ENCODE data around the gene CYP21A2.
"Not testable (repeated sequence)": the region's sequence is repeated elsewhere in the genome, so short reads cannot be mapped to it uniquely, and the experiment has no call there.

Gene CYP21A2

DNA sequence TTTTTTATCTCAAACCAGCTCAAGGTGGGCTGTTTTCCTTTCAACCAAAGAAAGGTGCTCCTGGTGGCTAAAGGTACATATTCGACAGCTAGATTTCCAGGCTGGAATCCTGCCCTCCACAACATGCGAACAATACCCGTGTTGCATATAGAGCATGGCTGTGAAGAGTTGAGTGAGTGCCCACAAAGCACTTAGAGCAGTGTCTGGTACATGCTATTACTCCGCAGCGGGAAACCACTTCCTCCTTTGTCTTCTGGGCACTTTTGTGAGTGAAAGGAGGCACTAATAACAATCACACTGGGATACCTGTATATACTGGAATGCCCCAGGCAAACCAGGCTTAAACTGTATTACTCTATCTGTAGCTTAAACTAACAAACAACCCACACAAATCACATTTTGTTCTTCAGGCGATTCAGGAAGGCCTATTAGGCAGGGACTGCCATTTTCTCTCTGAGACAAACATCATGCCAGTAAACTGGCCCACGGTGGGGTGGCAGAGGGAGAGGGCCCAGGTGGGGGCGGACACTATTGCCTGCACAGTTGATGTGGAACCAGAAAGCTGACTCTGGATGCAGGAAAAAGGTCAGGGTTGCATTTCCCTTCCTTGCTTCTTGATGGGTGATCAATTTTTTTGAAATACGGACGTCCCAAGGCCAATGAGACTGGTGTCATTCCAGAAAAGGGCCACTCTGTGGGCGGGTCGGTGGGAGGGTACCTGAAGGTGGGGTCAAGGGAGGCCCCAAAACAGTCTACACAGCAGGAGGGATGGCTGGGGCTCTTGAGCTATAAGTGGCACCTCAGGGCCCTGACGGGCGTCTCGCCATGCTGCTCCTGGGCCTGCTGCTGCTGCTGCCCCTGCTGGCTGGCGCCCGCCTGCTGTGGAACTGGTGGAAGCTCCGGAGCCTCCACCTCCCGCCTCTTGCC, at the start of gene CYP21A2:
TSS of gene CYP21A2 (plus strand) at position 818 of the 927 bp plus-strand sequence. CDS start at position 826, 8 bp downstream.
- DNase-seq = not testable (repeated sequence)

- DNase-seq = not testable (repeated sequence)
Observed at GRCh38 chr6:31989363-31989762, 48.9 kb upstream of the CYP21A2 start.

GRCh38 chr6:31994421-31994820, 43.8 kb upstream of the CYP21A2 start:
- not testable (repeated sequence) for DNase-seq

- DNase-seq = not testable (repeated sequence)
Observed at GRCh38 chr6:31996385-31996784, 41.8 kb upstream of the CYP21A2 start.

GRCh38 chr6:32002546-32003268, 35.5 kb upstream of the CYP21A2 start:
- not testable (repeated sequence) for DNase-seq

DNA sequence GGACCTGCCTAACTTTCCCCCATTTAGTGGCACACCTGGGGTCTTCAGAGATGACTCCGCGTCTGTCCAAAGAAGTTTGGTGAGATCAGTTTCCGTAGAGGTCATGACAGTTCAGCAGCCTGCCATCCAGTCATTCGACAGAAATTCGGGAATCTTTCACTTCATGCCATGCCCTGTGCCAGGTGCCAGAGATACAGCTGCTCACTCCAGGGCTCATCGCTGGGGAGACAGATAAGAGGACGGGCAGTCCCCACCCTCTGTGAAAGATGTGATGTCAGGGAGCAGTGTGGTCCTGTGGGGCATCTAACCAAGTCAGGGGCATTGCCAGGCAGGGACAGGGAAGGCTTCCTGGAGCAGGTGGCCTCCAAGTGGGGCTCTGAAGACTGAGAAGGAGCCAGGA, 34.9 kb upstream of the CYP21A2 start:
- DNase-seq = not testable (repeated sequence)

- not testable (repeated sequence) for DNase-seq
Observed at GRCh38 chr6:32004393-32004792, 33.8 kb upstream of the CYP21A2 start.

GRCh38 chr6:32004864-32005537, 33.2 kb upstream of the CYP21A2 start:
- not testable (repeated sequence) for DNase-seq

DNA sequence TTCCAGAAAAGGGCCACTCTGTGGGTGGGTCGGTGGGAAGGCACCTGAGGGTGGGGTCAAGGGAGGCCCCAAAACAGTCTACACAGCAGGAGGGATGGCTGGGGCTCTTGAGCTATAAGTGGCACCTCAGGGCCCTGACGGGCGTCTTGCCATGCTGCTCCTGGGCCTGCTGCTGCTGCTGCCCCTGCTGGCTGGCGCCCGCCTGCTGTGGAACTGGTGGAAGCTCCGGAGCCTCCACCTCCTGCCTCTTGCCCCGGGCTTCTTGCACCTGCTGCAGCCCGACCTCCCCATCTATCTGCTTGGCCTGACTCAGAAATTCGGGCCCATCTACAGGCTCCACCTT, 32.7 kb upstream of the CYP21A2 start:
- DNase-seq = not testable (repeated sequence)

- DNase-seq = not testable (repeated sequence)
Observed at GRCh38 chr6:32005991-32006529, 32.2 kb upstream of the CYP21A2 start.

GRCh38 chr6:32007086-32007485, 31.1 kb upstream of the CYP21A2 start:
- not testable (repeated sequence) for DNase-seq

- not testable (repeated sequence) for DNase-seq
Observed at GRCh38 chr6:32008037-32008436, 30.2 kb upstream of the CYP21A2 start.

GRCh38 chr6:32008616-32009015, 29.6 kb upstream of the CYP21A2 start:
- DNase-seq = not testable (repeated sequence)

GRCh38 chr6:32009537-32009936, 28.7 kb upstream of the CYP21A2 start:
- not testable (repeated sequence) for DNase-seq

GRCh38 chr6:32010856-32011530, 27.2 kb upstream of the CYP21A2 start:
- not testable (repeated sequence) for DNase-seq

DNA sequence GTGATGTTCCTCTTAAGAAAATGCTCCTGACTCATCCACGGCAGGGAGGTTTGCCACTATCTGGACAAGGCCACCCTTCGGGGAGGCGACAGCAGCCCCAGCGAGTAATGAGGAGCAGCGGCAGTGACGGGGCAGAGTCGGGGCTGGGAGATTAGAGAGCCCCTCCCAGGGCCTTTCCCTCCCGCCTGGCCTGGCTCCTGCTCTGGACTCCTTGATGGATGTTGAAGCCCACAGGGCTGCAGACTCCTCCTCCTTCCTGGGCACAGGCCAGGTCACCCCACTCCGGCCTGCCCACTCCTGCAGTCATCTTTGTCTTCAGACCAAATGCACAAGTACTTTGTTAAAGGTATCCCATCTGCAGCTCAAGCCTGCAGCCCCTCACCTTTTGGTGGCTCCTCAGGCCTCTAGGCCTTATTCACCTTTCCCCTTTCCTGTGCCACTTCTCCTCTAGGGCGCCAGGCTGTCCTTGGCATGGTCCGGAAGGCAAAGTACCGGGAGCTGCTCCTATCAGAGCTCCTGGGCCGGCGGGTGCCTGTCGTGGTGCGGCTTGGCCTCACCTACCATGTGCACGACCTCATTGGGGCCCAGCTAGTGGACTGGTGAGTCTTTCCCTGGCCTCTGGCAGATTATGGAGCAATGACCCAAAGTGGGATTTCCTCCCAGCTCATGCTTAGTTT, 25.1 kb upstream of the CYP21A2 start:
- DNase-seq = not testable (repeated sequence)

- not testable (repeated sequence) for DNase-seq
Observed at GRCh38 chr6:32013738-32014137, 24.5 kb upstream of the CYP21A2 start.

DNA sequence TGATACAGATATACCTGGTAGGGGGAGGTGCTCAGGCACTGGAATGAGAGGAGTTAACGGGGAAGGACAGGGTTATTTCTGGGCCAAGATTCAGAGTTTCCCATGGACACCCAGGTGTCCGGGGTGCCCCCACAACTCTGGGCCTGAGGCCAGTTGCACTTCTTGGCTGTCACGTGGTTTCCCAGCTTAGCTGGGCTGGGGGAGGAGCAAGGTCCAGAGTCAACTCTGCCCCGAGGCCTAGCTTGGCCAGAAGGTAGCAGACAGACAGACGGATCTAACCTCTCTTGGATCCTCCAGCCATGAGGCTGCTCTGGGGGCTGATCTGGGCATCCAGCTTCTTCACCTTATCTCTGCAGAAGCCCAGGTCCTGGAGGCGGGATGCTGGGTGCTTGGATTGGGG, 23.7 kb upstream of the CYP21A2 start, which contains the start of gene C4B:
TSS of gene C4B (plus strand) at position 249 of the 400 bp plus-strand sequence. CDS start at position 300, 51 bp downstream.
- not testable (repeated sequence) for DNase-seq

DNA sequence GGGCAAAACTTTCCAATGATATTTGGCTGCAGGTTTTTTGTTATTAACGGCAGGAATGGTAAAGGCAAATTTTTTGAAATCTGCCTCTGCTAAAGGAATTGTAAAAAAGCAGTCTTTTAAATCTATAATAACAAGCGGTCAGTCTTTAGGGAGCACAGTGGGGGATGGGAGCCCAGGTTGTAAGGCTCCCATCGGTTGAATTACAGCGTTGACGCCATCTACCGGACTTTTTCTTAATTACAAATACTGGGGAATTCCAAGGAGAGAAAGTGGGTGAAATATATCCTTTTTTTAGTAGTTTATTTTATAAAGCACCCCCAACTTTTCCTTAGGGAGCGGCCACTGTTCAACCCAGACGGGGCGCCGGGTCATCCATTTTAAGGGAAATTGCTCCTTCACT, 16.1 kb upstream of the CYP21A2 start:
- DNase-seq = not testable (repeated sequence)

DNA sequence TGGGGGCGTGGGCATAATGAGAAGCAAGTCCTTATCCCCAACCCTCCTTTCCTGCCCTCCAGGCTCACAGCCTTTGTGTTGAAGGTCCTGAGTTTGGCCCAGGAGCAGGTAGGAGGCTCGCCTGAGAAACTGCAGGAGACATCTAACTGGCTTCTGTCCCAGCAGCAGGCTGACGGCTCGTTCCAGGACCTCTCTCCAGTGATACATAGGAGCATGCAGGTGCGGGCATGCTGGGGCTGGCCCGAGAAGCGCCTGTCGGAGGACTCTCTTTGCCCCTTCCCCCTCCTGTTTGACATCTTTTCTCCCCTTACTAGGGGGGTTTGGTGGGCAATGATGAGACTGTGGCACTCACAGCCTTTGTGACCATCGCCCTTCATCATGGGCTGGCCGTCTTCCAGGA, 9.6 kb upstream of the CYP21A2 start:
- not testable (repeated sequence) for DNase-seq

- not testable (repeated sequence) for DNase-seq
Observed at GRCh38 chr6:32029553-32029952, 8.7 kb upstream of the CYP21A2 start.

Data from CD4-positive, alpha-beta T cell treated with Interleukin-4 for 1 hour (primary cell).